ENCODE results near the gene EPHB3. TPM values are rescaled to one million over a fixed set of nuclear protein-coding genes. Genes with fewer than 3 reads are reported as not detected.

Gene EPHB3
- total RNA-seq, 1 donor from 2014 or later: 17.2 TPM

- Histone ChIP-seq H3K36me3 (ENCODE audit: insufficient read depth, low read length) (no peaks in the 10 kb centered on the region), H3K4me1 (ENCODE audit: insufficient read depth, low read length) (peaks cover 11% of the 10 kb centered on the region), H3K27me3 (ENCODE audit: insufficient read depth, low read length) (no peaks in the 10 kb centered on the region), H3K4me3 (ENCODE audit: insufficient read depth, low read depth, low read length) (peak overlapping the region; percentile 39), H3K27ac (ENCODE audit: low read depth, low read length) (no peak overlapping the region), H3K79me2 (ENCODE audit: insufficient read depth, low read length) (no peaks in the 10 kb centered on the region), H3K9me3 (ENCODE audit: insufficient read depth, low read depth, low read length) (no peaks in the 10 kb centered on the region), H2AFZ (ENCODE audit: low read depth, low read length) (peak overlapping the region; percentile 90), H3K4me2 (ENCODE audit: low read length) (peak overlapping the region; percentile 88), H4K20me1 (ENCODE audit: insufficient read depth, low read length) (no peaks in the 10 kb centered on the region), H3K9ac (ENCODE audit: low read length) (peak overlapping the region; percentile 72)
- Mint-ChIP-seq H3K27ac (ENCODE audit: unreplicated experiment) (peak overlapping the region; percentile 97), H3K4me3 (ENCODE audit: unreplicated experiment) (peak overlapping the region; percentile 84), H3K9me3 (ENCODE audit: unreplicated experiment) (no peaks in the 10 kb centered on the region), H3K4me1 (ENCODE audit: low read depth, unreplicated experiment) (peaks cover 31% of the 10 kb centered on the region), H3K27me3 (ENCODE audit: low read depth, unreplicated experiment) (no peaks in the 10 kb centered on the region), H3K36me3 (ENCODE audit: low read depth, unreplicated experiment) (peaks cover 27% of the 10 kb centered on the region)
- FAIRE-seq (no peak), DNase-seq (ENCODE audit: low read depth) (no peak)
- TF ChIP-seq EZH2 (IDR thresholded peaks at IDR 0.05; ENCODE audit: insufficient read depth, low read length) (no peak), CTCF (IDR thresholded peaks at IDR 0.05; ENCODE audit: insufficient read depth, low read depth, low read length) (no peak)
These were observed 21.3 kb downstream of the EPHB3 start for GRCh38 chr3:184582646-184583577.

DNA sequence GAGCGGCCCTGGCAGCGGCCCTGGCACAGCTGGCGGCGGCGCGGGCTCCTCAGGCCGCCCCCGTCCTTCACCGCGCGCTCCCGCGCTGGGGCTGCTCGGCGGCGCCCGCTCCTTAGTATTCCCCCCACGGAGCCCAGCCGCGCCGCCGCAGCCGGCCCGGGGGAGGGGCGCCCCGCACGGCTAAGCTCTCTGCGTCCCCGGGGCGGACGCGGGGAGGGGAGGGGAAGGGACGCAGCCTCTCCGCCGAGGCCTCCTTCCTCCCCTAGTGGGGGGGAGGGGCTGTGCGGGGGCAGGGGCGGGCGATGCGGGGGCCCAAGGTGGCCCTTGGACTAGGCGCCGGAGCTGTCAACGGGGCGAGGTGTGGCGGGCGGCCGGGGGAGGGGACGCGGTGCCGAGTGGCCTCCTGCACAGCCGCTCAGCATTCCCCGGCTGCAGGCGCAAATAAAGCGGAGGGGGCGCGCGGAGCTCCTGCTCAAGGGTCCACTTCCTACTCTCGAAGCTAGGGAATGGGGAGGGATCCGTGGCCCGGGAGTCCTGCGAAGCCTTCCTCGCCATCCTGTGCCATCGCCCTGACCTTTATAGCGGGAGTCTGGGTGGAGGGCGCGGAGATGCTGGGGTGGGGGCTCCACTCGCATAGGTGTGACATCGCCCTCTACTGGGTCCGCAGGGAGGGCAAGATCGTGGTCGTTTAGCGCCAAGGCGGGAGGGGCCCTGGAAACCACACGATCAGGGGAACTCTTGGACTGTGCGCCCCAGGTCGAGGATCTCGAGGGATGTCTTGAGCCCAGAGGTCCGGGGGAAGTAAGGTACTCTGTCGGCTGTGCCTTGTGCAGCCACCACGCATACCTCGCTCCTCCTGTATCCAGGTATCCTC, 22.2 kb downstream of the EPHB3 start:
- DNase-seq (ENCODE audit: low read depth): no peak
- H3K36me3 ChIP-seq (ENCODE audit: insufficient read depth, low read length): no peaks in the 10 kb centered on the region
- H3K4me1 ChIP-seq (ENCODE audit: insufficient read depth, low read length): peaks cover 11% of the 10 kb centered on the region
- H3K9me3 Mint-ChIP-seq (ENCODE audit: unreplicated experiment): no peaks in the 10 kb centered on the region
- H3K9me3 ChIP-seq (ENCODE audit: insufficient read depth, low read depth, low read length): no peaks in the 10 kb centered on the region
- no peak for FAIRE-seq
- peak overlapping the region; percentile 62 for H3K4me3 Mint-ChIP-seq (ENCODE audit: unreplicated experiment)
- peak overlapping the region; percentile 72 for H3K9ac ChIP-seq (ENCODE audit: low read length)
- H2AFZ ChIP-seq (ENCODE audit: low read depth, low read length): peak overlapping the region; percentile 90
- peaks cover 27% of the 10 kb centered on the region for H3K36me3 Mint-ChIP-seq (ENCODE audit: low read depth, unreplicated experiment)
- peaks cover 22% of the 10 kb centered on the region for H3K4me1 Mint-ChIP-seq (ENCODE audit: low read depth, unreplicated experiment)
- H3K27ac Mint-ChIP-seq (ENCODE audit: unreplicated experiment): peak overlapping the region; percentile 48
- H3K27me3 ChIP-seq (ENCODE audit: insufficient read depth, low read length): no peaks in the 10 kb centered on the region
- TF ChIP-seq CTCF (IDR thresholded peaks at IDR 0.05; ENCODE audit: insufficient read depth, low read depth, low read length) (no peak), EZH2 (IDR thresholded peaks at IDR 0.05; ENCODE audit: insufficient read depth, low read length) (peak; percentile 31)
- H3K4me2 ChIP-seq (ENCODE audit: low read length): peak overlapping the region; percentile 88
- H3K79me2 ChIP-seq (ENCODE audit: insufficient read depth, low read length): no peaks in the 10 kb centered on the region
- no peaks in the 10 kb centered on the region for H4K20me1 ChIP-seq (ENCODE audit: insufficient read depth, low read length)
- H3K4me3 ChIP-seq (ENCODE audit: insufficient read depth, low read depth, low read length): peak overlapping the region; percentile 39
- no peak overlapping the region for H3K27ac ChIP-seq (ENCODE audit: low read depth, low read length)
- no peaks in the 10 kb centered on the region for H3K27me3 Mint-ChIP-seq (ENCODE audit: low read depth, unreplicated experiment)
